T-helper 1 cell treated with Interleukin-12 subunit alpha and Interleukin-12 subunit beta and Interleukin-4 antibody, amounts not matched to agents 30 μg/mL and 1 μg/mL, for 36 hours (primary cell): ENCODE results near the gene ICA1.
"Not testable (repeated sequence)": the region's sequence is repeated elsewhere in the genome, so short reads cannot be mapped to it uniquely, and the experiment has no call there.

Source experiments
- H3K27ac Mint-ChIP-seq: one replicate; pipeline ENCODE4 v1.8.0; 2021; ENCODE audit warnings: mild to moderate bottlenecking, mixed read lengths
- H3K27me3 Mint-ChIP-seq: one replicate; pipeline ENCODE4 v1.8.0; 2021; ENCODE audit warnings: low read depth, mixed read lengths
- H3K36me3 Mint-ChIP-seq: one replicate; pipeline ENCODE4 v1.8.0; 2021; ENCODE audit warnings: low read depth, mixed read lengths
- H3K4me1 Mint-ChIP-seq: one replicate; pipeline ENCODE4 v1.8.0; 2021; ENCODE audit warnings: low read depth, mixed read lengths
- H3K4me3 Mint-ChIP-seq: one replicate; pipeline ENCODE4 v1.8.0; 2021; ENCODE audit warnings: mild to moderate bottlenecking, moderate library complexity, mixed read lengths
- H3K9me3 Mint-ChIP-seq: one replicate; pipeline ENCODE4 v1.8.0; 2021; ENCODE audit warnings: mixed read lengths

ICA1 gene

DNA sequence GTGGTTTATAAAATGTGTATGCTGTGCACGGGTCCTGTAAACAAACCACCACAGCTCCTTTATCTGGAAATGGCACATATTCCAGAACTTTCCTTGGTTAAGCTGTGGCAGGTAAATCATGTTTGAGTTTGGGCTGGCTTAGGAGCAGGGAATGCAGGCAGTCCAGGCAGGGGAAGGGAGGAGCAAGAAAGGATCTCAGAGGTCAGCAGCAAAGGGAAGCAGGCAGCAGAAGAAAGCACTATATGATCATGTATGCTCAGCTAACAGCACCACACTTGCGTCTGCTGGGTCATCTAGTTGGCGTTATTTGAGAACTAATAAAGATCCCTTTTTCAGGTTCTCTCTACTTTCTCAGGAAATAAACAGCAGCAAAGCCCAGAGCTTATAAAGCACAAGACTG is 7.8 kb downstream of the ICA1 start:
- Mint-ChIP-seq H3K27me3 (peaks cover 5% of the 10 kb centered on the region), H3K27ac (no peak overlapping the region), H3K4me1 (no peaks in the 10 kb centered on the region), H3K4me3 (no peak overlapping the region), H3K36me3 (no peaks in the 10 kb centered on the region), H3K9me3 (no peaks in the 10 kb centered on the region)

- Mint-ChIP-seq H3K4me1 (no peaks in the 10 kb centered on the region), H3K9me3 (no peaks in the 10 kb centered on the region), H3K27me3 (peaks cover 16% of the 10 kb centered on the region), H3K4me3 (no peak overlapping the region), H3K36me3 (no peaks in the 10 kb centered on the region), H3K27ac (no peak overlapping the region)
Observed at GRCh38 chr7:8251195-8251594, 10.8 kb downstream of the ICA1 start.

- Mint-ChIP-seq H3K9me3 (no peaks in the 10 kb centered on the region), H3K4me1 (no peaks in the 10 kb centered on the region), H3K27ac (no peak overlapping the region), H3K4me3 (no peak overlapping the region), H3K36me3 (no peaks in the 10 kb centered on the region), H3K27me3 (peaks cover 16% of the 10 kb centered on the region)
Observed at GRCh38 chr7:8250547-8250946, 11.4 kb downstream of the ICA1 start.

- H3K27me3 Mint-ChIP-seq, result peaks cover 16% of the 10 kb centered on the region
- H3K9me3 Mint-ChIP-seq, result no peaks in the 10 kb centered on the region
- no peak overlapping the region for H3K27ac Mint-ChIP-seq
- no peaks in the 10 kb centered on the region for H3K4me1 Mint-ChIP-seq
- H3K4me3 Mint-ChIP-seq, result no peak overlapping the region
- no peaks in the 10 kb centered on the region for H3K36me3 Mint-ChIP-seq
Observed at GRCh38 chr7:8249121-8249520, 12.8 kb downstream of the ICA1 start.

DNA sequence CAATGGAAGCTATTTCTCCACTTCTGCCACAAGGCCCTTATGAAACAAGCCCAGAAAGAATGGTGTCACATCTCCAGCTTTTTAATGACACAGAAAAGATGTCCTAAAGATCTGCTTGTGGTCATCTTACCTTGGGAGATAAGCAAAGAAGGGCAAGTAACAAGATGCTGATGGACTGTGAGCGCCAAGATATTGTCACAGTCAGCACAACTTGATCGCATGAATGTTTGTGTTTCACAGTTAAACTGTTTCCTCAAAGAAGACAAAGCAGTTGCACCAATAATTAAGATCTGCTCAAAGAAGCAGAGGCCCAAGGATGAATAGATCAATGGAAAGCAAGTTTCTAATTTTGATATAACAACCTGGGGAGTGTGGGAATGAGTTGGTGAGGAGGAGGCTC is 15.9 kb downstream of the ICA1 start:
- peaks cover 2% of the 10 kb centered on the region for H3K36me3 Mint-ChIP-seq
- peaks cover 15% of the 10 kb centered on the region for H3K9me3 Mint-ChIP-seq
- H3K4me1 Mint-ChIP-seq, result no peaks in the 10 kb centered on the region
- no peak overlapping the region for H3K4me3 Mint-ChIP-seq
- H3K27ac Mint-ChIP-seq, result no peak overlapping the region
- H3K27me3 Mint-ChIP-seq, result peaks cover 20% of the 10 kb centered on the region

GRCh38 chr7:8245032-8245431 is 16.9 kb downstream of the ICA1 start:
- H3K27me3 Mint-ChIP-seq, result peaks cover 24% of the 10 kb centered on the region

GRCh38 chr7:8243059-8243458 is 18.9 kb downstream of the ICA1 start:
- not testable (repeated sequence) for H3K27ac Mint-ChIP-seq, H3K4me3 Mint-ChIP-seq, H3K4me1 Mint-ChIP-seq, H3K36me3 Mint-ChIP-seq
- Mint-ChIP-seq H3K27me3 (peaks cover 13% of the 10 kb centered on the region), H3K9me3 (peaks cover 15% of the 10 kb centered on the region)

More at GRCh38 chr7:8245032-8245431, 16.9 kb downstream of the ICA1 start:
- H3K27ac Mint-ChIP-seq, H3K4me1 Mint-ChIP-seq, H3K36me3 Mint-ChIP-seq, H3K4me3 Mint-ChIP-seq: not testable (repeated sequence)
- H3K9me3 Mint-ChIP-seq, result peaks cover 15% of the 10 kb centered on the region

- peaks cover 15% of the 10 kb centered on the region for H3K27me3 Mint-ChIP-seq
Observed at GRCh38 chr7:8239702-8240362, 22.1 kb downstream of the ICA1 start.

DNA sequence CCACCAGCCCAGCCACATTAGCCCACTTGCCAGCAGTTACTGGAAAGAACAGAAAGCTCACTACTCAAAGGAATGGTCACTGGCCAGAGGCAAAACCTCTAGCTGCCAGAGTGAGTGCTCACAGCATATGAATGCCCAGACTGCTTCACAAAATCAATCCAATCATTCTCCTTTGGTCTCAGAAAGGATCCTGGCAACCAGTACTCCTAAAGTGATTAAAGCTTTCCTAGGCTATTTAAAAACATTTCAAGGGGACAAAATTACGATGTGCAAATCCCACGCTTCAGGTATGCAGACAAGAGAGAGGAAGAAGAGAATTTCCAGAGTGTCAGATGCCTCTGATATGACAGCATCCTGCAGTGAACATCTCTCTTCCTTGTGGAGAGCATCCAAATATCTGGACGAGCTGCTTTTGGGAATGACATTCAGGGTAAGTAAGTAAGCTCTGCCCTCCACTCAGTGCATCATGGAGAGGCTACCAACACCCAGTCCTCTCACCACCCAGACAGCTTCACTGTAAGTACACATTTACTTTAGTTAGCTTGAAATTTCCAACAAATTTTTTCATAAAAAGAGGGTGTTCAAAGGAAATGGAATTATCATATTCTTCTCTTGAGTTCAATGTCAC is 25.1 kb downstream of the ICA1 start:
- peaks cover 11% of the 10 kb centered on the region for H3K27me3 Mint-ChIP-seq

More at GRCh38 chr7:8239702-8240362, 22.1 kb downstream of the ICA1 start:
- peaks cover 15% of the 10 kb centered on the region for H3K9me3 Mint-ChIP-seq
- not testable (repeated sequence) for H3K4me3 Mint-ChIP-seq, H3K4me1 Mint-ChIP-seq, H3K36me3 Mint-ChIP-seq, H3K27ac Mint-ChIP-seq

DNA sequence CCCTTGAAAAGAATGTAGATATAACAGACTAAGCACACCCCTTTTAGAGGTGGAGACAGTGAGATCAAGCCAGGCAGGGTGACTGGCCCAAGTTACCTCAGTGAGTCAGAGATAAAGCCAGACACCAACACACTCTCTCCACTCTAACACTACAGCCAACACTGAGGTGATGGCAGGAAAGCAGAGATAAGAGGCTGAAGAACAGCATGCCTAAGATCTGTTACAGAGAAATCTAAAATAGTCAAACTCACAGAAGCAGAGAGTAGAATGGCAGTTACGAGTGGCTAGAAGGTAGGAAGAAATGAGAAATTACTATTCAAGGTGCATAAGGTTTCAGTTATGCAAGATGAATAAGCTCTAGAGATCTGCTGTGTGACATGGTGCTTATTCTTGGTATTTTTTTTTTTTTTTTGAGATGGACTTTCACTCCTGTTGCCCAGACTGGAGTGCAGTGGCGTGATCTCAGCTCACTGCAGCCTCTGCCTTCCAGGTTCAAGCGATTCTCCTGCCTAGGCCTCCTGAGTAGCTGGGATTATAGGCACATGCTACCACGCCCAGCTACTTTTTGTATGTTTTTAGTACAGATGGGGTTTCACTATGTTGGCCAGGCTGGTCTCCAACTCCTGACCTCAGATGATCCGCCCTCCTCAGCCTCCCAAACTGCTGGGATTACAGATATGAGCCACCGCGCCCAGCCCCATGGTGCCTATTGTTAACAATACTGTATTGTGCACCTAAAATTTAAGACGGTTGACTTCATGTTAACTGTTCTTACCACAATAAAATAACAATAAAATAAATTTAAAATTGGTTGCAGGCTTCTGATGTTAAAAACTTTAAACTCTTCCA is 28.7 kb downstream of the ICA1 start:
- Mint-ChIP-seq H3K36me3 (no peaks in the 10 kb centered on the region), H3K4me3 (no peak overlapping the region), H3K27me3 (peaks cover 4% of the 10 kb centered on the region), H3K9me3 (no peaks in the 10 kb centered on the region), H3K4me1 (no peaks in the 10 kb centered on the region), H3K27ac (no peak overlapping the region)

More for the DNA sequence above, 25.1 kb downstream of the ICA1 start:
- Mint-ChIP-seq H3K4me3 (no peak overlapping the region), H3K27ac (no peak overlapping the region), H3K36me3 (no peaks in the 10 kb centered on the region), H3K9me3 (peaks cover under 1% of the 10 kb centered on the region), H3K4me1 (no peaks in the 10 kb centered on the region)

DNA sequence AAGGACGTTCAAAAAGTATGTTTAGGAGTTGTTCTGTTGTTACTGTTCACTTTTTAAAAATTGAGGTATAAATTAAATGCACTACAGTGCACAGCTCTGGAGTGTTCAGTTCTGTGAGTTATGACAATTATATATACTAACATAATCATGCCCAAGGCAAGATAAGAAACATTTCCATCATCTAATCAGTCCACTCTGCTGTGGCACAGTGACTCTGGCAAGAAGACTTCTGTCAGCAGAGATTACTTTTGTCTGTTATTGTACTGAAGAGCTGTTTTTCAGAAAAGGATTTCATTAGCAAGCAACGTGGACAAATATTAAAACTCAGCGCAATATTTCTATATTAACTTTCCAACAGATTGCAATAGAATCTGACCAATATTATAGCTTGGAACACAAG is 32.0 kb downstream of the ICA1 start:
- Mint-ChIP-seq H3K9me3 (no peaks in the 10 kb centered on the region), H3K4me3 (no peak overlapping the region), H3K36me3 (no peaks in the 10 kb centered on the region), H3K4me1 (no peaks in the 10 kb centered on the region), H3K27ac (no peak overlapping the region), H3K27me3 (peaks cover 20% of the 10 kb centered on the region)

- H3K9me3 Mint-ChIP-seq, result no peaks in the 10 kb centered on the region
- H3K4me3 Mint-ChIP-seq, result no peak overlapping the region
- H3K36me3 Mint-ChIP-seq, result no peaks in the 10 kb centered on the region
- no peaks in the 10 kb centered on the region for H3K4me1 Mint-ChIP-seq
- no peak overlapping the region for H3K27ac Mint-ChIP-seq
- peaks cover 29% of the 10 kb centered on the region for H3K27me3 Mint-ChIP-seq
Observed at GRCh38 chr7:8228766-8229674, 32.9 kb downstream of the ICA1 start.

GRCh38 chr7:8228068-8228467 is 33.9 kb downstream of the ICA1 start:
- Mint-ChIP-seq H3K36me3 (no peaks in the 10 kb centered on the region), H3K4me3 (no peak overlapping the region), H3K4me1 (no peaks in the 10 kb centered on the region), H3K9me3 (no peaks in the 10 kb centered on the region), H3K27ac (no peak overlapping the region), H3K27me3 (peaks cover 35% of the 10 kb centered on the region)

DNA sequence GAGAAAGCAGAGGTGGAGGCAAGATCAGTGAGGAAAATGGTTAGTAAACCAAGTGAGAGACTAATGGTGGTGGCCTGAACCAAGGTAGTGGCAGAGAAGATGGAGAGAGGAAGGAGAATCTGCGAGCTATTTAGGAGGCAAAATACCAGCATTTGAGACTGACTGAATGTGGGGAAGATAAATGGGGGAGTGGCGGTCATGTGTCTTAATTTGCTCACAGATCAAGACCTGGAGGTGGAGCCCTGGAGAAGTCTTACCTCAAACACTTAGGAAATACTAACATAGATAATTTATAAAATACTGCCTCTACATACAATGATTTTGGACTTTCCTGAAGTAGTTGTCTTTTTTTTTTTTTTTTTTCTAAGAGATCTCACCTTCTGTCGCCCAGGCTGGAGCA is 34.7 kb downstream of the ICA1 start:
- no peaks in the 10 kb centered on the region for H3K9me3 Mint-ChIP-seq
- H3K36me3 Mint-ChIP-seq, result no peaks in the 10 kb centered on the region
- H3K27me3 Mint-ChIP-seq, result peaks cover 37% of the 10 kb centered on the region
- no peaks in the 10 kb centered on the region for H3K4me1 Mint-ChIP-seq
- H3K4me3 Mint-ChIP-seq, result no peak overlapping the region
- no peak overlapping the region for H3K27ac Mint-ChIP-seq
